Right forelimb (tissue), 1 donor: ENCODE data around the gene MLX.
"Not testable (repeated sequence)": the region's sequence is repeated elsewhere in the genome, so short reads cannot be mapped to it uniquely, and the experiment has no call there.

Source experiments
- DNase-seq: peaks from one replicate; pipeline ENCODE4 v3.0.0-alpha.2; 2018

The MLX gene

GRCh38 chr17:42581744-42582270 is 14.9 kb downstream of the MLX start:
- DNase-seq = no peak

GRCh38 chr17:42584880-42585279 is 18.0 kb downstream of the MLX start:
- no peak for DNase-seq

GRCh38 chr17:42585353-42585752 is 18.5 kb downstream of the MLX start:
- DNase-seq = no peak

- DNase-seq = no peak
These were observed 19.8 kb downstream of the MLX start for GRCh38 chr17:42586514-42587230.

GRCh38 chr17:42590886-42591285 is 24.0 kb downstream of the MLX start:
- no peak for DNase-seq

- DNase-seq = no peak
These were observed 24.5 kb downstream of the MLX start for GRCh38 chr17:42591411-42591810.

- no peak for DNase-seq
These were observed 29.5 kb downstream of the MLX start for GRCh38 chr17:42596386-42596785.

- DNase-seq = no peak
These were observed 32.0 kb downstream of the MLX start for GRCh38 chr17:42598905-42599304.

GRCh38 chr17:42603318-42603717 is 36.4 kb downstream of the MLX start:
- DNase-seq = no peak

- no peak for DNase-seq
These were observed 40.9 kb downstream of the MLX start for GRCh38 chr17:42607769-42608168.

GRCh38 chr17:42608305-42609181 is 41.6 kb downstream of the MLX start:
- no peak for DNase-seq

GRCh38 chr17:42609182-42609813 is 42.4 kb downstream of the MLX start, which contains the start of the genes RETREG3 and TUBG1:
RETREG3 (minus strand) TSS chr17:42609374; CDS start chr17:42609324, 50 bp downstream.
TUBG1 (plus strand) TSS chr17:42609683; CDS start chr17:42609738, 55 bp downstream.
- DNase-seq = peak; percentile 99

- peak; percentile 41 for DNase-seq
These were observed 43.2 kb downstream of the MLX start for GRCh38 chr17:42609814-42610801.

- no peak for DNase-seq
These were observed 45.1 kb downstream of the MLX start for GRCh38 chr17:42612013-42612412.

GRCh38 chr17:42613699-42614295 is 46.9 kb downstream of the MLX start:
- DNase-seq = no peak

GRCh38 chr17:42617956-42618431 is 51.1 kb downstream of the MLX start:
- DNase-seq = no peak

- DNase-seq = peak; percentile 63
These were observed 51.7 kb downstream of the MLX start for GRCh38 chr17:42618442-42619150.

GRCh38 chr17:42621987-42622386 is 55.1 kb downstream of the MLX start:
- not testable (repeated sequence) for DNase-seq
